Left ventricle myocardium inferior (tissue), 1 donor: ENCODE measurements around the gene PCNX1. TPM values are rescaled to one million over a fixed set of nuclear protein-coding genes. Genes with fewer than 3 reads are reported as not detected.

ENCODE experiments used
- DNase-seq: peaks from one replicate; pipeline ENCODE4 v3.0.0-alpha.2; 2020
- H3K27ac ChIP-seq: fragments of 200-600 bp; replicated peaks from 2 replicates; pipeline ENCODE4 v1.8.0; 2021
- H3K27me3 ChIP-seq: fragments of 200-600 bp; 2 replicates; pipeline ENCODE4 v1.8.0; 2021; ENCODE audit warnings: low read depth
- H3K36me3 ChIP-seq: fragments of 200-600 bp; 2 replicates; pipeline ENCODE4 v1.8.0; 2021
- H3K4me1 ChIP-seq: fragments of 200-600 bp; 2 replicates; pipeline ENCODE4 v1.8.0; 2021
- H3K4me3 ChIP-seq: fragments of 200-600 bp; 2 replicates; pipeline ENCODE4 v1.8.0; 2021; ENCODE audit warnings: mild to moderate bottlenecking, moderate library complexity
- H3K9me3 ChIP-seq: fragments of 200-600 bp; replicated peaks from 2 replicates; pipeline ENCODE4 v1.8.0; 2021
- intact Hi-C: fragments of 100-400 bp; cut with micrococcal nuclease; formaldehyde crosslinking; loops from one replicate; pipeline ENCODE4 v1.11.0; 2022
- total RNA-seq: library from RNA; stranded (reverse); fragmentation: NEBNext Ultra II Directional; extraction: Animal tissue kit (Norgen Biotek cat#: 25700); gene quantifications from one replicate; pipeline ENCODE4 v1.2.1, GENCODE V29; 2021
- TF ChIP-seq, protein P1 (sequence below): fragments of 200-600 bp; IDR thresholded peaks from 2 replicates; pipeline ENCODE4 v1.8.0; 2021; ENCODE audit warnings: antibody characterized with exemption, mild to moderate bottlenecking, borderline replicate concordance
- donor health status: DM: no; HTN: yes; CAD: no; lungs with severe emphysema.

PCNX1 gene
- total RNA-seq, 1 donor from 2014 or later = 35.2 TPM

DNA sequence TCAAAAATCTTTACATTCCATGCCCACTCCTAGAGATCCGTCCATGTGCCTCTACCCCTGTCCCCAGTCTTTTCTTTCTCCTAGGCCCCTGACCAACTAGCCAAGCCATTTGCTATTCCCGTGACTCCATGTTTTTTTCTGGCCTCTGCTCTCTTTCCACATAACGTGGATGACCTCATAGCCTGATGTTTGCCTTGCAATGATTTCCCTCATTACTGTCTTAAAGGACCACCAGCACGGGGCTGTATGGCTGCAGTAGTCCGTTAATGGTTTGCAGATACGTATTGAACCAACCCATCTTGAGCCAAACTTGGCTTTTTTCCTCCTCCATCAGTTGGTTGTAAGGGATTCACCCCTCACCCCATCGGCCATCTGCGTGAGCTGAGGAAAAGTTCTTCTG lies 226.0 kb downstream of the PCNX1 start:
- Histone ChIP-seq H3K4me3 (no peak overlapping the region), H3K9me3 (peaks cover 9% of the 10 kb centered on the region), H3K27me3 (no peaks in the 10 kb centered on the region), H3K27ac (no peak overlapping the region), H3K36me3 (no peaks in the 10 kb centered on the region), H3K4me1 (peaks cover 11% of the 10 kb centered on the region)
- intact Hi-C loops = no loop called here
- TF ChIP-seq, protein P1, sequence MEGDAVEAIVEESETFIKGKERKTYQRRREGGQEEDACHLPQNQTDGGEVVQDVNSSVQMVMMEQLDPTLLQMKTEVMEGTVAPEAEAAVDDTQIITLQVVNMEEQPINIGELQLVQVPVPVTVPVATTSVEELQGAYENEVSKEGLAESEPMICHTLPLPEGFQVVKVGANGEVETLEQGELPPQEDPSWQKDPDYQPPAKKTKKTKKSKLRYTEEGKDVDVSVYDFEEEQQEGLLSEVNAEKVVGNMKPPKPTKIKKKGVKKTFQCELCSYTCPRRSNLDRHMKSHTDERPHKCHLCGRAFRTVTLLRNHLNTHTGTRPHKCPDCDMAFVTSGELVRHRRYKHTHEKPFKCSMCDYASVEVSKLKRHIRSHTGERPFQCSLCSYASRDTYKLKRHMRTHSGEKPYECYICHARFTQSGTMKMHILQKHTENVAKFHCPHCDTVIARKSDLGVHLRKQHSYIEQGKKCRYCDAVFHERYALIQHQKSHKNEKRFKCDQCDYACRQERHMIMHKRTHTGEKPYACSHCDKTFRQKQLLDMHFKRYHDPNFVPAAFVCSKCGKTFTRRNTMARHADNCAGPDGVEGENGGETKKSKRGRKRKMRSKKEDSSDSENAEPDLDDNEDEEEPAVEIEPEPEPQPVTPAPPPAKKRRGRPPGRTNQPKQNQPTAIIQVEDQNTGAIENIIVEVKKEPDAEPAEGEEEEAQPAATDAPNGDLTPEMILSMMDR = no peak
- no peak for DNase-seq

DNA sequence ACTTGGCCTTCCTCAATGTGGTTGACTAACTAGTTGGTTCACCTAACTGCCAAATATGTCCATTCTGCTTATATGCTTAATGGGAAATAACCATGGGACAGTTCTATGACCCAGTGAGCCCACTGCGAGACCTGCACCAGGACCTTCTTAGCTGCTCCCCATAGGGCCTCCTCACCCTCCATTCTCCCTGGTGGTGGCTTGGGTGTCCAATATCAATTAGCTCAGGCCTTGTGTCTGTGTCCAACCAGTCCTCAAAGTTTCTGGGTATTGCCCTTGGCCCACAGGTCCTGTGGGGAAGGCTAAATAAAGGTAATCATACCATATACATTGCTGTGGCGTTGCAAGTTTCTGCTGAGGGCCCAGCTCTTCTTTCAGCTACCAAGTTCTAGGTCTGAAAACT lies 228.2 kb downstream of the PCNX1 start:
- TF ChIP-seq, protein P1 = no peak
- H3K4me1 ChIP-seq = peaks cover 14% of the 10 kb centered on the region
- DNase-seq = no peak
- no peaks in the 10 kb centered on the region for H3K36me3 ChIP-seq
- intact Hi-C loops = loop anchor here (5.0 kb wide), 1 partner anchor 617 kb away; no protein-coding TSS in a partner anchor
- H3K27me3 ChIP-seq = no peaks in the 10 kb centered on the region
- H3K27ac ChIP-seq = no peak overlapping the region
- peaks cover 9% of the 10 kb centered on the region for H3K9me3 ChIP-seq
- H3K4me3 ChIP-seq = no peak overlapping the region

DNA sequence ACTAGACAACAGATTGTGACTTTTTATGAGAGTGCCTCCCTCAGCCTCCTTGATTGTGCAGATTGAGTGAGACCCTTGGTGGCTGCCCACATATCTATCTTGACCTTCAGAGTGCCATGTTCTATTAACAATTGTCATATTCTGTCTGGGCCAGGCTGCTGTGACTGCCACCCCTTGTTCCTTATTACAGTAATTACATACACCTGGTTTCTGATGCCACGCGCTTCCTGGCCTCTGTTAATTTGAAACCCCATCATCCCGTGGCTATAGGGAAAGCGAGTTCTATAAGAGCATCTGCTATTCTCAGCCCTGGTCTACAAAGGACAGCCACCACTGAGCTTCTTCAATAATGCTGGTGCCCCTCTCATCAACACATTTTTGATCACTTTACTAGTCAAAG lies 228.7 kb downstream of the PCNX1 start:
- TF ChIP-seq, protein P1 = no peak
- Histone ChIP-seq H3K27ac (no peak overlapping the region), H3K36me3 (no peaks in the 10 kb centered on the region), H3K4me3 (no peak overlapping the region), H3K27me3 (no peaks in the 10 kb centered on the region), H3K4me1 (peaks cover 10% of the 10 kb centered on the region), H3K9me3 (peaks cover 9% of the 10 kb centered on the region)
- intact Hi-C loops = loop anchor here (5.0 kb wide), 1 partner anchor 616 kb away; no protein-coding TSS in a partner anchor
- no peak for DNase-seq

DNA sequence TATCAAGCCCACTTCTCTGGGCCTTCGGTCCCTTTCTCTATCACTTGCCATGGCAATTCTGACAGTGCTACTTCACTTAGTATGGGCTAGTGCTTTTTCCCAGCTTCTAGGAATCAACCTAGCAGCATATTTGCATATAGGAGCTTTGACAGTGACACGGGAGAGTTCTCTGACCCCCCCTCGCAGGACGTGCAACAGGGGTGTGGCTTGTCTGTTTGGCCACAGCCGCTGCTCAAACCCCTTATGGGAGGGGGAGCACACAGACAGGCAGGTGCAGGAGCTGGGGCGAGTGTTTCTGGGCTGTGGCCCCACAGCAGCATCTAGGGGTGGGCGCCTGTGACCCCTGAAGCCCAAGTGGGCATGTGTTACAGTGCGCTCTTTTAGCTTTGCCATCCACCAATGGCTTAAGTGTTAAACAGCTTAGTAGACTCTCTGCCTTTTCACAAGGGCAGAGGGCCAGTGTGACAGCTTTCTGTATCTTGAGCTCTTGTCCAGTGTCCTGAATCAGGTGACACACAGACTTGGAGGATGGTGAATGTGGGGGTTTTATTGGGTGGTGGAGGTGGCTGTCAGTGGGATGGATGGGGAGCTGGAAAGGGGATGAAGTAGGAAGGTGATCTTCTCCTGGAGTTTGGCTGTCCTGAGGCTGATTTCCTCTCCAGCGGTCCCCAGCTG lies 229.3 kb downstream of the PCNX1 start:
- TF ChIP-seq, protein P1 = no peak
- Histone ChIP-seq H3K9me3 (peaks cover 9% of the 10 kb centered on the region), H3K4me1 (peaks cover 5% of the 10 kb centered on the region), H3K4me3 (no peak overlapping the region), H3K36me3 (no peaks in the 10 kb centered on the region), H3K27ac (no peak overlapping the region), H3K27me3 (no peaks in the 10 kb centered on the region)
- DNase-seq = no peak
- intact Hi-C loops = loop anchor here (5.0 kb wide), 1 partner anchor 616 kb away; no protein-coding TSS in a partner anchor

DNA sequence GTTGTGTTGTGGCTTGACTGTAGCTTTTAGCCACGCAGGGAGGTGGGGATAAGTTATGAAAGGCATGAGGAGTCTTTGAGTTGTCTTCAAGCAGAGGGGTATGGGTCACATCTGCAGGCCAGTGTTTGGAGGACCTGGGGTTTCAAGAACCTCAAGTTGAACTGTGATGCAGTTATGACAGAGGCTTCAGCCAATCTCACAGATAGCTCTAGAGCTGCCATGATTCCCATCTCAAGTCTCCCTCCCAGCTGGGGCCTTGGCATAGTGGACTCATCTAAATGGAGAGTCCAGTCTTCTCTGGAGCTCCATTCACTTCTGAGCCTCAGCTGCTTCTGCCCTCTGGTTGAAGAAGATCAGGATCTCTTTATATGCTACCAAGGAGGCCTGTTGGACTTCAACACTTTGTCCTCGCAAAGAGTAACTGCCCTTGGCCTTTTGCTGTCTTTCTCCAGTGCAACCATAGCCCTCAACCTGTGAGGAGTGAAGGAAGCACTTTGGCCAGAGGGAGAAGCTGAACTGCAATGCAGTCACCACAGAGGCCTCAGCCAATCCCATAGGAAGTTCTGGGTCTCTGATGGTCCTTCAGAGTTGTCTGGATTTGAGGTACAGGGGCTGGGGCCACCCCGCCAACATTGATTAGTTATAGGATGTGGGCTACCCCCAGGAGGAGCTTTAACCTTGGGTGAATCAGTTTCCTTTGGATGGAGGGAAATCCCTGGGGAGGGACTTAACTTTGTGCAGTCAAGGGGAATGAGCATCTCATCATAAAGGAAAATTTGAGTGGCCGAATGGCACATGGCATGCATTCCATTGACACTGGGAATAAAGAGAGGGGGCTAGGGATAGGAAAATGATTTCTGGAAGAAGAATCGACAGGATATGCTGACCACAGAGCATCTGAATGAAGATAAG lies 230.5 kb downstream of the PCNX1 start:
- TF ChIP-seq, protein P1 = no peak
- DNase-seq = no peak
- Histone ChIP-seq H3K27me3 (no peaks in the 10 kb centered on the region), H3K4me1 (peaks cover 5% of the 10 kb centered on the region), H3K27ac (no peak overlapping the region), H3K4me3 (no peak overlapping the region), H3K36me3 (no peaks in the 10 kb centered on the region), H3K9me3 (peaks cover 9% of the 10 kb centered on the region)
- intact Hi-C loops = loop anchor here (5.0 kb wide), 1 partner anchor 615 kb away; no protein-coding TSS in a partner anchor
